Fibroblast of upper back skin (primary cell): ENCODE results near the gene RBM38.
A peak's percentile ranks its signal among the peaks of the same experiment; 100 is the strongest.

Experiments used
- DNase-seq: peaks from one replicate; pipeline ENCODE4 v3.0.0-alpha.2; 2013

Gene RBM38

GRCh38 chr20:57437672-57438330 lies 46.6 kb downstream of the RBM38 start:
- no peak for DNase-seq

DNA sequence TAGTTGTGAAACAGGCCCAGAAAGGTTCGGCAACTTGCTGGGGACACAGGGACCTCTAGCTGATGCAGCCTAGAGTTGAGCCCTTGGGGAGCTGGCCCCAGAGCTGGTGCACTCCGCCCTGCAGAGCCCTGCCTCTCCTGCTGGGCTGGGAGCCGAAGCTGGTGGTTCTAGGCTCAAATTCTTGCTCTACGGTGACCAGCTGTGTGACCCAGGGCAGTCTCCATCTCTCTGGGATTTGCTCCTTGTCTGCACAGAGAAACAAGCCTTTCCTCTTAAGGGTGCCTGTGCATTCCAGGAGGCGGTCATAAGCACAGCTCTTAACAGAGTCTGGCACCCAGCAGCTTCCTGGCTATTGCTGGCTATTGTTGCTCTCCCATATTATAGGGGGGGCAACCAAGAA lies 47.4 kb downstream of the RBM38 start:
- no peak for DNase-seq

- no peak for DNase-seq
Observed at GRCh38 chr20:57439432-57439831, 48.2 kb downstream of the RBM38 start.

- DNase-seq: no peak
Observed at GRCh38 chr20:57439993-57440392, 48.8 kb downstream of the RBM38 start.

- DNase-seq: no peak
Observed at GRCh38 chr20:57440678-57441509, 49.7 kb downstream of the RBM38 start.

GRCh38 chr20:57441510-57442154 lies 50.4 kb downstream of the RBM38 start:
- no peak for DNase-seq

- no peak for DNase-seq
Observed at GRCh38 chr20:57442158-57442887, 51.1 kb downstream of the RBM38 start.

- DNase-seq: no peak
Observed at GRCh38 chr20:57442888-57443239, 51.7 kb downstream of the RBM38 start.

GRCh38 chr20:57443349-57444265 lies 52.4 kb downstream of the RBM38 start:
- no peak for DNase-seq

GRCh38 chr20:57444394-57445048 lies 53.3 kb downstream of the RBM38 start:
- DNase-seq: no peak

DNA sequence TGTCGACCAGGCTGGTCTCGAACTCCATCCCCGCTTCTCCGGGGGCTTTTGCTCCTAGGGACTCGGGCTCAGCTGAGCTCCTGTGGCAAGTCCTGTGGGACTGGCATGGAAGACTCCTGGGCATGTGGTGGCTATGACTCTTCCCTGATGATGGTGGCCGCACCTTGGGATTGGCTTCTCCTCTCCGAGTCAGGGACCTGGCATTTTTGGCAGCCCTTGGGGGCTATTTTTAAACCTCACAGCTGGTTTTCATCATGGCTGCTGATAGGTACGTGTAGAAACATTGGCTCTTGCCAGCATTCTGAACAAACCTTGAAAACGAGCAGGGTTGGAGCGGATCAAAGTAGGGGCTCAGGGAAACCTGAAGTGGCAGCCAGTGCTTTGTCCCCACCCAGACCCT lies 54.1 kb downstream of the RBM38 start:
- peak; percentile 16 for DNase-seq

DNA sequence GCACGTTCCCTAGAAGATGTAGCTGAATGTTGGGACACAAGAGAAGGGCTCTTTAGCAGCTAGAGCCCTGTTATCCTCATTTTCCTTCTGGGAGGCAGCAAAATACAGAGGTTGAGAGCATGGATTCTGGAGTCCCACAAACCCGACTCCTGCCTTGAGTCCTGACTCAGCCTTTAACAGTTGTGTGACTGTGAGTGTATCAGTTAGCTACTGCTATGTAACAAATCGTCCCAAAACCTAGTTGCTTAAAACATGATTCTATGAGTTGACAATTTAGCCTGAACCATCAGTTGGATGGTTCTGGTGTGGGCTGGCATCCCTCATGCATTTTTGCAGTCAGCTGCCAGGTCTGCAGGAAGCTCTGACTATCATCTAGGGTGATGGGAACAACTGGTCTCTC lies 54.6 kb downstream of the RBM38 start:
- no peak for DNase-seq

GRCh38 chr20:57448764-57449354 lies 57.7 kb downstream of the RBM38 start:
- no peak for DNase-seq

DNA sequence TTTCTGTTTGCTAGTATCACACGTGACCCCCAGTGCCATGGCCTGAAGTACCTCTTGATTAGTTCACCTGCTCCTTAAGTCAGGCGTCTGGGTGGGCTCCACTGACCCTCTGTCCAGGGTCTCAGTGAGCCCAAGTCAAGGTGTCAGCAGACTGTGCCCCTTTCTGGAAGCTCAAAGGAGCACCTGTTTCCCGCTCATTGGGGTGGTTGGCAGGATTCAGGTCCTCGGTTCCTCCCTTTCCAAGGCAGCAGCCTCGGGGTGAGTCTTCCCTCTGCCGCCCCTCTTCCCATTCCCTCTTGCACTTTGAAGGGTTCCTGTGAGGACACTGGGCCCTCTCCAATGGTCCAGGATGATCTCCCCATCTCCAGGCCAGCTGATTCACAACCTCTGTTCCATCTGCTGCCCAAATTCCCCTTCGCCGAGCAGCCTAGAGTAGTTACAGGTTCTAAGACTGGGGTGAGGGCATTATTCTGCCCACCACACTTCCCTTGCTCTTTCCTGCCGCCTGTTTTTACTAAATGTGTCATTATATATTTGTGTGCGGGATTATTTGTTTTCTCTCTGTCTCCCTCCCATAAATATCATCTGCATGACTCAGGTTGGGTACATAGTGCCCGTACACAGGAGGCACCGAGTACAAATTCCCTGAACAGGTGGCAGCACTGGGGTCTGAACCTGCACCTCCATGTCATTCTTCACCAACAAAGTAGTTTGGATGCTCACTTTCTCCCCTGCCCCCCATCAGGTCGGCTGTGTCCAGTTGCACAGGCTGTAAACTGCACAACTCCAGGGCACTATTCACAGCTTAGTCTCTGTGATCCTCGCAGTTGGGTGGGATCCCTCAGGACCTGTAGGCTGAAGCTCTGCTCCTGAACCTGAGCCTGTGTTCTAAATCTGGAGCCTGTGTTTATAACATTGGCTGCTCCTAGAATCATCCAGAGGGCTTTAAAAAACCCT lies 58.5 kb downstream of the RBM38 start:
- DNase-seq: no peak

GRCh38 chr20:57450419-57450818 lies 59.2 kb downstream of the RBM38 start:
- no peak for DNase-seq

- DNase-seq: no peak
Observed at GRCh38 chr20:57450931-57451330, 59.7 kb downstream of the RBM38 start.

DNA sequence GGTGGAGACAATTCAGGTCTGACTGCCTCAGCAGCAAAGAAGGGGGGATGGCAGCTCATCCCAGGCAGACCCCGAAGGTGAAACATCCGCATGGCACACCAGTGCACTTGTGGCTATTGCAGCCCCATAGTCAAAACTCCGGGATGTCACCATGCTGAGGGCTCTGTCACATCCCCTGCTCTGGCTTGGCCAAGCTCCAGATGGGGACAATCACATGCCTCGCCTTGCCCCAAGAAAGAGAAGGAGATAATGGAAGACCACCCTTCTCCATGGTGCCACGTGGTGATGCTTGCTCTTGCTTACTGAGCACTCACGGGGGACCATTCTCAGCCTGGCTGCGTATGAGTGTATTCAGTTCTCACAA lies 60.2 kb downstream of the RBM38 start:
- no peak for DNase-seq

DNA sequence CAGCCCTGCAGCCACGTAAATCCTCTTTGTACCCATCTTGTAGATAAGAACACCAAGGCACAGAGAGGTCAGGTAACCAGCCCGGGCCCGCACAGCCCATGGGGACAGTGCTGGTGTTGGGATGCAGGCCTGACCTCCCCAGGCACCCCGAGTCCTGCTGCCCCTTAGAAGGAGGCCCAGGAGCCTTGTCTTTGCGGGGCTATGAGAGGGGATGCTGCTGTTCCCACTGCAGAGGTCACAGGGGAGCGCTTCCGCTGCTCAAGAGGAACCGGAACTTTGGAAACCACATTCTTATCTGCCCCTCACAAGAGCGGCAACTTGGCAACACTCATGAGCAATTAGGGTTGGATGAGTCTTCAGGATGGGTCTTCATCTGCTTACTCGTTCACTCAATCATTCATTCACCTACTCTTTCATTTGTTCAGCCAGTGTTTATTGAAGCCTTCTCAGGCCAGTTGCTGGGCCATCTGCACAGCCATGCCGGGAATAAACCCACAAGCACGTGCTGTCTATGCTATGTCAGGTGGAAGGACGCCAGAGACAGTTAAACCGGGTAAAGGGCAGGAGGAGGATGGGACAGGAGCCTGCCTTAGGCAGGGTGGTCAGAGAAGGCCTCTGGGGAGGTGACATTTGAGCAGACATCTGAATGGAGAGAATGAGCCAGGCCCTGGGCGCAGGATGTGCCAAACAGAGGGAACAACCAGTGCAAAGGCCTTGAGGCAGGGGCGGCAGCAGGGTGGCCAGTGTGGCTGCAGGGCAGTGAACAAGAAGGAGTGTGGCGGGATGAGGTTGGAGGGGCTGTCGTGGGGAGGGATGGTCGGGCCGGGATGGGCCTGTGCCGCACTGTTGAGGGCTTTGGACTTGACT lies 60.8 kb downstream of the RBM38 start:
- no peak for DNase-seq

DNA sequence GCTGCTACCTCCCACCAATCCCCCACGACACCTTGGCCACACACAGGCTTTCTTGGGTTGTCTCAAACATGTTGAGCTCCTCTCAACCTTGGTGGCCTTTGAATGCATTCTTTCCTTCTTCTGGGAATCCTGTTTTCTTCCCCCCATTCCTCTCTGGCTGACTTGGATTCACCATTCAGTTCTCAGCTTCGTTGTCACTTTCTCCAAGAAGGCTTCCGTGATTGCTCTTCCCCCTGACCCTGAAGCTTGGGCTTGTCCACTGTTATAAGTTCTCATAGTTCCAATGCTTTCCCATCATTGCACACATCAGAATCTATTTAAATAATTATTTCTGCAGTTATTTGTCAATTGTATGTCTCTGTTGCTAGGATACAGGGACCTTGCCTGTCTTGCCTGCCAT lies 64.2 kb downstream of the RBM38 start:
- DNase-seq: no peak
